ENCODE data around the gene PARP2.

Gene PARP2

DNA sequence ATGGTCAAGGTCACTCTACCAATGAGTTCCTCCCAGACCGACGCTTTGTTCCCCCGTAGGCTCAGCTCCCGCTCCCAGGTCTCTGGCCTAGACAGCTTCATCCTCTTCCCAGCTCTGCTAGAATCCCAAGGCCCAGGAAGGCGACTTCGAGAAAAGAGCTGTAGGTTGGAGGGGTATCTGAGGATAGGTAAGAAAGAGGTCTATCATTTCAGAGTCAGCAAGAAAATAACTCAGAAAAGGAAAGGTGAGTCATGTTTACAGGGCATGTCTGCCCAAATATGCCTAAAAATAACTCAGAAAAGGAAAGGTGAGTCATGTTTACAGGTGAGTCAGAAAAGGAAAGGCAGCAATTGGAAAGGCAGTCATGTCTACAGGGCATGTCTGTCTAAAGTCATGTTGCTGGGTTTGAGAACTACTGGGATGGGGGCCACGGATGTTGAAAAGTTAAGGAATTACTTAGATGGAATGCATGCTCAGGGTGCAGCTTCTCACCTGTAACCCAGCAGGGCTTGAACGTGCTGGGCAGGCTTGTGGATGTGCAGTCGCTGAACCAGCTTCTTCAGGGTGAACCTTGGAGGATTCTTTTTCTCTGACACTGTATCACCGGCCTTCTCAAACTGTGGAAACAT, 57.6 kb downstream of the PARP2 start:
- no peak for DNase-seq (ENCODE audit: low read depth)

- DNase-seq (ENCODE audit: low read depth): no peak
These were observed 60.1 kb downstream of the PARP2 start for GRCh38 chr14:20403521-20403920.
